Memory B cell (primary cell): ENCODE data around the gene HCFC1.
A peak's percentile ranks its signal among the peaks of the same experiment; 100 is the strongest.

Experiments
- ATAC-seq: fragments of 150-1000 bp; cut with Tn5 transposase; 2 replicates; pipeline ENCODE4 v1.10.0; 2021; ENCODE audit warnings: low read depth, mild to moderate bottlenecking, moderate library complexity
- DNase-seq, 2 donors: peaks; one replicate each; pipeline ENCODE4 v3.0.0; 2022; ENCODE audit warnings: low spot score in 2 of 2
- H3K27ac Mint-ChIP-seq: one replicate; pipeline ENCODE4 v1.8.0; 2022; ENCODE audit warnings: mild to moderate bottlenecking, moderate library complexity, mixed read lengths
- H3K27me3 Mint-ChIP-seq: one replicate; pipeline ENCODE4 v1.8.0; 2022; ENCODE audit warnings: mixed read lengths
- H3K36me3 Mint-ChIP-seq: one replicate; pipeline ENCODE4 v1.8.0; 2022; ENCODE audit warnings: mild to moderate bottlenecking, mixed read lengths
- H3K4me1 Mint-ChIP-seq: one replicate; pipeline ENCODE4 v1.8.0; 2022; ENCODE audit warnings: mixed read lengths
- H3K4me3 Mint-ChIP-seq: one replicate; pipeline ENCODE4 v1.8.0; 2022; ENCODE audit warnings: mild to moderate bottlenecking, moderate library complexity, mixed read lengths
- H3K9me3 Mint-ChIP-seq: one replicate; pipeline ENCODE4 v1.8.0; 2022; ENCODE audit warnings: mixed read lengths

The HCFC1 gene

GRCh38 chrX:153938226-153938786 is 33.3 kb downstream of the HCFC1 start:
- Mint-ChIP-seq H3K4me1 (peaks cover 6% of the 10 kb centered on the region), H3K27ac (no peak overlapping the region), H3K27me3 (no peaks in the 10 kb centered on the region), H3K4me3 (no peak overlapping the region), H3K36me3 (no peaks in the 10 kb centered on the region), H3K9me3 (no peaks in the 10 kb centered on the region)
- ATAC-seq = no peak
- DNase-seq = no peak

GRCh38 chrX:153937056-153937455 is 34.6 kb downstream of the HCFC1 start:
- no peaks in the 10 kb centered on the region for H3K9me3 Mint-ChIP-seq
- peaks cover 1% of the 10 kb centered on the region for H3K36me3 Mint-ChIP-seq
- H3K4me1 Mint-ChIP-seq = peaks cover 6% of the 10 kb centered on the region
- no peaks in the 10 kb centered on the region for H3K27me3 Mint-ChIP-seq
- H3K4me3 Mint-ChIP-seq = no peak overlapping the region
- no peak overlapping the region for H3K27ac Mint-ChIP-seq
- DNase-seq (no peak), ATAC-seq (no peak)

- H3K9me3 Mint-ChIP-seq = no peaks in the 10 kb centered on the region
- H3K27me3 Mint-ChIP-seq = no peaks in the 10 kb centered on the region
- ATAC-seq (peak; percentile 11), DNase-seq (no peak)
- peaks cover 7% of the 10 kb centered on the region for H3K36me3 Mint-ChIP-seq
- peak overlapping the region; percentile 68 for H3K4me3 Mint-ChIP-seq
- H3K27ac Mint-ChIP-seq = no peak overlapping the region
- peaks cover 9% of the 10 kb centered on the region for H3K4me1 Mint-ChIP-seq
Observed at GRCh38 chrX:153935326-153935851, 36.2 kb downstream of the HCFC1 start.

- Mint-ChIP-seq H3K36me3 (peaks cover 7% of the 10 kb centered on the region), H3K27me3 (no peaks in the 10 kb centered on the region), H3K27ac (no peak within 1 kb of the TSS), H3K9me3 (no peaks in the 10 kb centered on the region), H3K4me3 (peak within 1 kb of the TSS; percentile 82), H3K4me1 (peaks cover 9% of the 10 kb centered on the region)
- DNase-seq = peak; percentile 21 to 35
- peak; percentile 76 for ATAC-seq
Observed at GRCh38 chrX:153934762-153935325, 36.8 kb downstream of the HCFC1 start, which contains the start of gene NAA10. Gene NAA10 (minus strand): TSS chrX:153935037. CDS start chrX:153934904, 133 bp downstream.

- ATAC-seq = peak; percentile 11
- H3K9me3 Mint-ChIP-seq = no peaks in the 10 kb centered on the region
- H3K36me3 Mint-ChIP-seq = peaks cover 9% of the 10 kb centered on the region
- no peak for DNase-seq
- H3K27ac Mint-ChIP-seq = no peak overlapping the region
- H3K4me1 Mint-ChIP-seq = peaks cover 9% of the 10 kb centered on the region
- H3K4me3 Mint-ChIP-seq = peak overlapping the region; percentile 82
- no peaks in the 10 kb centered on the region for H3K27me3 Mint-ChIP-seq
Observed at GRCh38 chrX:153934148-153934761, 37.4 kb downstream of the HCFC1 start.

- Mint-ChIP-seq H3K4me3 (peak overlapping the region; percentile 82), H3K27ac (no peak overlapping the region), H3K27me3 (no peaks in the 10 kb centered on the region), H3K36me3 (peaks cover 9% of the 10 kb centered on the region), H3K4me1 (peaks cover 11% of the 10 kb centered on the region), H3K9me3 (no peaks in the 10 kb centered on the region)
- no peak for ATAC-seq
- DNase-seq = no peak
Observed at GRCh38 chrX:153933748-153934147, 37.9 kb downstream of the HCFC1 start.

- ATAC-seq = no peak
- Mint-ChIP-seq H3K4me3 (no peak overlapping the region), H3K9me3 (no peaks in the 10 kb centered on the region), H3K4me1 (peaks cover 14% of the 10 kb centered on the region), H3K27me3 (no peaks in the 10 kb centered on the region), H3K27ac (no peak overlapping the region), H3K36me3 (peaks cover 9% of the 10 kb centered on the region)
- no peak for DNase-seq
Observed at GRCh38 chrX:153932220-153932915, 39.2 kb downstream of the HCFC1 start.

GRCh38 chrX:153931748-153932147 is 39.9 kb downstream of the HCFC1 start:
- Mint-ChIP-seq H3K9me3 (no peaks in the 10 kb centered on the region), H3K4me3 (no peak overlapping the region), H3K27ac (no peak overlapping the region), H3K27me3 (no peaks in the 10 kb centered on the region), H3K4me1 (peaks cover 14% of the 10 kb centered on the region), H3K36me3 (peaks cover 9% of the 10 kb centered on the region)
- DNase-seq = no peak
- ATAC-seq = no peak

GRCh38 chrX:153931151-153931550 is 40.5 kb downstream of the HCFC1 start:
- no peaks in the 10 kb centered on the region for H3K9me3 Mint-ChIP-seq
- ATAC-seq = no peak

GRCh38 chrX:153930011-153930910 is 41.4 kb downstream of the HCFC1 start:
- Mint-ChIP-seq H3K27me3 (no peaks in the 10 kb centered on the region), H3K27ac (no peak overlapping the region), H3K36me3 (peaks cover 10% of the 10 kb centered on the region), H3K4me1 (peaks cover 14% of the 10 kb centered on the region), H3K4me3 (no peak overlapping the region), H3K9me3 (no peaks in the 10 kb centered on the region)
- ATAC-seq (no peak), DNase-seq (no peak)

More at GRCh38 chrX:153931151-153931550, 40.5 kb downstream of the HCFC1 start:
- Mint-ChIP-seq H3K4me3 (no peak overlapping the region), H3K27me3 (no peaks in the 10 kb centered on the region), H3K36me3 (peaks cover 9% of the 10 kb centered on the region), H3K4me1 (peaks cover 11% of the 10 kb centered on the region), H3K27ac (no peak overlapping the region)
- no peak for DNase-seq

- H3K4me3 Mint-ChIP-seq = no peak overlapping the region
- peaks cover 14% of the 10 kb centered on the region for H3K4me1 Mint-ChIP-seq
- DNase-seq (no peak), ATAC-seq (no peak)
- no peaks in the 10 kb centered on the region for H3K9me3 Mint-ChIP-seq
- peaks cover 10% of the 10 kb centered on the region for H3K36me3 Mint-ChIP-seq
- no peaks in the 10 kb centered on the region for H3K27me3 Mint-ChIP-seq
- H3K27ac Mint-ChIP-seq = no peak overlapping the region
Observed at GRCh38 chrX:153929576-153929975, 42.0 kb downstream of the HCFC1 start.

- Mint-ChIP-seq H3K4me3 (peak overlapping the region; percentile 93), H3K9me3 (no peaks in the 10 kb centered on the region), H3K27me3 (no peaks in the 10 kb centered on the region), H3K36me3 (peaks cover 10% of the 10 kb centered on the region), H3K4me1 (peaks cover 18% of the 10 kb centered on the region), H3K27ac (peak overlapping the region; percentile 96)
- ATAC-seq (no peak), DNase-seq (no peak)
Observed at GRCh38 chrX:153928846-153929245, 42.8 kb downstream of the HCFC1 start.
